ENCODE results near the gene PTPRG. TPM values are rescaled to one million over a fixed set of nuclear protein-coding genes. Genes with fewer than 3 reads are reported as not detected.

Gene PTPRG
- total RNA-seq, 1 experiment from 2014 or later, result 11.7 TPM

DNA sequence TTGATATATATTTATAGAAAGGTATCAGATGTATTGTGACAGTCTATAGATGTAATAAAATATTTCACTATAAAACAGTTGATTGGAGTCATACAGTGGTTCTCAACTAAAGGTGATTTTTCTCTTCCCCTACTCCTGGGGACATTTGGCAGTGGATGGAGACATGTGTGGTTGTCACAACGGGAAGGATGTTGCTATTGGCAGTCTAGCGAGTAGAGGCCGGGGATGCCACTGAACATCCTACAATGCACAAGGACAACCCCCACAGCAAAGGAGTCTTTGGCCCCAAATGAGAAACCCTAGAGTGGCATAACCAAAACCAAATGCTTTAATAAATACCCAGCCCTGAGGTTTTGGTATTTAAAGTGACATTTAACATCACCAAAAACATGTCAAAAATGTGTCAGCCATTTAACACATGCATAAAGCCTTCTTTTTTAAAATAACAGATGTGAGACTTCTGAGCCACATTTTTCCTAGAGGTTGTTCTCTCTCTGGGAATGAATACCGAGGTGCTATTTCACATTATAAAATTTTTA, 367.5 kb downstream of the PTPRG start:
- DNase-seq (ENCODE audit: low spot score), result no peak
- Histone ChIP-seq H3K4me1 (ENCODE audit: insufficient read depth, low read length, poor library complexity, severe bottlenecking) (no peaks in the 10 kb centered on the region), H3K9me3 (ENCODE audit: low read depth, low read length, poor library complexity, severe bottlenecking) (no peaks in the 10 kb centered on the region), H3K4me3 (ENCODE audit: low read depth, low read length, poor library complexity, severe bottlenecking) (no peak overlapping the region), H3K27ac (ENCODE audit: low read depth, low read length, poor library complexity, severe bottlenecking) (no peak overlapping the region), H3K27me3 (replicated peaks; ENCODE audit: insufficient read depth, low read depth, low read length, poor library complexity) (no peaks in the 10 kb centered on the region), H3K36me3 (ENCODE audit: insufficient read depth, low read length, poor library complexity, severe bottlenecking) (no peaks in the 10 kb centered on the region)
- POLR2A ChIA-PET (ENCODE audit: low non-redundant PET), result no interaction called here
- BruUV-seq (replicated peaks), result no TSS peak
- intact Hi-C loops (cut with micrococcal nuclease; ENCODE audit: unreplicated experiment), result no loop called here
- CTCF ChIA-PET, result no interaction called here
- no peak for TF ChIP-seq EZH2 (IDR thresholded peaks at IDR 0.05; ENCODE audit: borderline replicate concordance, low read depth, low read length, poor library complexity, severe bottlenecking)

DNA sequence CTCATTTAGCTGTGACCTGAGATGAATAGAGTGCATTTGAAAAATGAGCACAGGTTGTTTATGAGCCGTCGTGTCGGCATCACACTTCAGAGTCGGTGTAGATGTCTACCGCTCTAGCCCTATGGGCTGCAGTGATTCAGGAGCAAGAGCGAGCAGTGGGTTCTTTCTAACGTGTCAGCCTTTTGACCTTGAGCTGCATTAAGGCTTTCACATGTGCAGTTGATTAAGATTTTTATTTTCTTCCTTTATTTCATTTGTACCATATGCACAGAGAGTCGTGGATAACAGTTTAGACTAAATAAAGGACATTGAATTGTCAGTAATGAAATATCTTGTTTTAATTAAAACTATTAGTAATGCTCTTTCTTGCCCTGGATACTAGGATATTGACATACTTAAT, 368.2 kb downstream of the PTPRG start:
- Histone ChIP-seq H3K4me3 (ENCODE audit: low read depth, low read length, poor library complexity, severe bottlenecking) (no peak overlapping the region), H3K9me3 (ENCODE audit: low read depth, low read length, poor library complexity, severe bottlenecking) (no peaks in the 10 kb centered on the region), H3K4me1 (ENCODE audit: insufficient read depth, low read length, poor library complexity, severe bottlenecking) (no peaks in the 10 kb centered on the region), H3K27me3 (replicated peaks; ENCODE audit: insufficient read depth, low read depth, low read length, poor library complexity) (no peaks in the 10 kb centered on the region), H3K27ac (ENCODE audit: low read depth, low read length, poor library complexity, severe bottlenecking) (no peak overlapping the region), H3K36me3 (ENCODE audit: insufficient read depth, low read length, poor library complexity, severe bottlenecking) (no peaks in the 10 kb centered on the region)
- BruUV-seq (replicated peaks), result no TSS peak
- ChIA-PET POLR2A (ENCODE audit: low non-redundant PET) (no interaction called here), CTCF (no interaction called here)
- DNase-seq (ENCODE audit: low spot score), result no peak
- intact Hi-C loops (cut with micrococcal nuclease; ENCODE audit: unreplicated experiment), result loop anchor here (10.0 kb wide), 1 partner anchor 365 kb away; the partner anchor contains the start of gene PTPRG
- no peak for TF ChIP-seq EZH2 (IDR thresholded peaks at IDR 0.05; ENCODE audit: borderline replicate concordance, low read depth, low read length, poor library complexity, severe bottlenecking)
- TF ChIP-seq, protein P1, sequence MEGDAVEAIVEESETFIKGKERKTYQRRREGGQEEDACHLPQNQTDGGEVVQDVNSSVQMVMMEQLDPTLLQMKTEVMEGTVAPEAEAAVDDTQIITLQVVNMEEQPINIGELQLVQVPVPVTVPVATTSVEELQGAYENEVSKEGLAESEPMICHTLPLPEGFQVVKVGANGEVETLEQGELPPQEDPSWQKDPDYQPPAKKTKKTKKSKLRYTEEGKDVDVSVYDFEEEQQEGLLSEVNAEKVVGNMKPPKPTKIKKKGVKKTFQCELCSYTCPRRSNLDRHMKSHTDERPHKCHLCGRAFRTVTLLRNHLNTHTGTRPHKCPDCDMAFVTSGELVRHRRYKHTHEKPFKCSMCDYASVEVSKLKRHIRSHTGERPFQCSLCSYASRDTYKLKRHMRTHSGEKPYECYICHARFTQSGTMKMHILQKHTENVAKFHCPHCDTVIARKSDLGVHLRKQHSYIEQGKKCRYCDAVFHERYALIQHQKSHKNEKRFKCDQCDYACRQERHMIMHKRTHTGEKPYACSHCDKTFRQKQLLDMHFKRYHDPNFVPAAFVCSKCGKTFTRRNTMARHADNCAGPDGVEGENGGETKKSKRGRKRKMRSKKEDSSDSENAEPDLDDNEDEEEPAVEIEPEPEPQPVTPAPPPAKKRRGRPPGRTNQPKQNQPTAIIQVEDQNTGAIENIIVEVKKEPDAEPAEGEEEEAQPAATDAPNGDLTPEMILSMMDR (conservative IDR thresholded peaks at IDR 0.05; ENCODE audit: low read depth, low read length), result no peak

DNA sequence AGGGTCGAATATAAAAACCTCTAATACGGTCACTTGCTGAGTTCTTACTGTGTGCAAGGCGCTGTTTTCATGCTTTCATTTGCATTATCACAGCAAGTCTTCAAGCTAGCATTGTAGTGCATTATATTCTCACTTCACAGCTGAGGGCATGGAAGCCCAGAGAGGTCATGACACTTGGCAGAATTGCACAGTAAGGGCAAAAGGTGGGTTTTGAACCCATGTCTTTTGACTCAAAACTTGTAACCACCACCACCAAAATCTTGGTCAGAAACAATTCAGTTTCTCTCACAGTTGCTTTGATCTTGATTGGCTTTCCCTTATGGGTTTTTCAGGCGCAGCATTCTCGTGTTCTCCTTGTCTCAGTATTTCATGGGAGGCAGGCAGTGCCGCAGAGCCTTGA, 371.1 kb downstream of the PTPRG start:
- H3K27ac ChIP-seq (ENCODE audit: low read depth, low read length, poor library complexity, severe bottlenecking), result no peak overlapping the region
- DNase-seq (ENCODE audit: low spot score), result no peak
- H3K27me3 ChIP-seq (replicated peaks; ENCODE audit: insufficient read depth, low read depth, low read length, poor library complexity), result no peaks in the 10 kb centered on the region
- TF ChIP-seq, protein P1 (conservative IDR thresholded peaks at IDR 0.05; ENCODE audit: low read depth, low read length), result no peak
- TF ChIP-seq EZH2 (IDR thresholded peaks at IDR 0.05; ENCODE audit: borderline replicate concordance, low read depth, low read length, poor library complexity, severe bottlenecking), result no peak
- H3K9me3 ChIP-seq (ENCODE audit: low read depth, low read length, poor library complexity, severe bottlenecking), result no peaks in the 10 kb centered on the region
- ChIA-PET CTCF (no interaction called here), POLR2A (ENCODE audit: low non-redundant PET) (no interaction called here)
- intact Hi-C loops (cut with micrococcal nuclease; ENCODE audit: unreplicated experiment), result loop anchor here (10.0 kb wide), 1 partner anchor 368 kb away; the partner anchor contains the start of gene PTPRG
- BruUV-seq (replicated peaks), result no TSS peak
- H3K4me1 ChIP-seq (ENCODE audit: insufficient read depth, low read length, poor library complexity, severe bottlenecking), result no peaks in the 10 kb centered on the region
- H3K36me3 ChIP-seq (ENCODE audit: insufficient read depth, low read length, poor library complexity, severe bottlenecking), result no peaks in the 10 kb centered on the region
- H3K4me3 ChIP-seq (ENCODE audit: low read depth, low read length, poor library complexity, severe bottlenecking), result no peak overlapping the region
